Fibroblast of villous mesenchyme (primary cell): ENCODE results near the gene PDE4D. TPM values are rescaled to one million over a fixed set of nuclear protein-coding genes. Genes with fewer than 3 reads are reported as not detected.
"Not testable (repeated sequence)": the region's sequence is repeated elsewhere in the genome, so short reads cannot be mapped to it uniquely, and the experiment has no call there.

ENCODE experiments used
- DNase-seq: peaks from one replicate; pipeline ENCODE4 v3.0.0-alpha.2; 2010; ENCODE audit warnings: low read depth
- H3K4me3 ChIP-seq: 2 replicates; pipeline ENCODE4 v1.5.1; 2011; ENCODE audit warnings: low read depth, mild to moderate bottlenecking, low read length
- CTCF ChIP-seq: IDR thresholded peaks from 2 replicates; pipeline ENCODE4 v1.5.1; 2012; ENCODE audit warnings: low read depth, mild to moderate bottlenecking, low read length; ENCODE audit not compliant: insufficient read depth
- total RNA-seq: library from RNA; depleted of rRNA; stranded (reverse); fragments of >200 nt; gene quantifications from 2 replicates; pipeline ENCODE4 v1.2.3, GENCODE V29; 2012

PDE4D gene
- total RNA-seq, 1 donor: 6.0 TPM

- no peak for DNase-seq
- no peak for TF ChIP-seq CTCF
- no peak overlapping the region for H3K4me3 ChIP-seq
Measured at GRCh38 chr5:59319250-59319649, 574.3 kb downstream of the PDE4D start.

GRCh38 chr5:59317774-59318205 lies 575.7 kb downstream of the PDE4D start:
- no peak for TF ChIP-seq CTCF
- H3K4me3 ChIP-seq: no peak overlapping the region
- no peak for DNase-seq

- TF ChIP-seq CTCF: no peak
- peak; percentile 89 for DNase-seq
- no peak overlapping the region for H3K4me3 ChIP-seq
Measured at GRCh38 chr5:59317023-59317773, 576.3 kb downstream of the PDE4D start.

GRCh38 chr5:59312223-59312622 lies 581.3 kb downstream of the PDE4D start:
- TF ChIP-seq CTCF: no peak
- H3K4me3 ChIP-seq: no peak overlapping the region

GRCh38 chr5:59308685-59309084 lies 584.8 kb downstream of the PDE4D start:
- not testable (repeated sequence) for DNase-seq, H3K4me3 ChIP-seq

More at GRCh38 chr5:59312223-59312622, 581.3 kb downstream of the PDE4D start:
- no peak for DNase-seq

GRCh38 chr5:59303289-59303716 lies 590.2 kb downstream of the PDE4D start:
- H3K4me3 ChIP-seq: not testable (repeated sequence)
- peak; percentile 82 for DNase-seq

- H3K4me3 ChIP-seq, DNase-seq: not testable (repeated sequence)
Measured at GRCh38 chr5:59302509-59302908, 591.0 kb downstream of the PDE4D start.

- TF ChIP-seq CTCF: no peak
- no peak for DNase-seq
- no peak overlapping the region for H3K4me3 ChIP-seq
Measured at GRCh38 chr5:59301727-59302126, 591.8 kb downstream of the PDE4D start.
